ENCODE results near the gene PFDN2.
"Not testable (repeated sequence)": the region's sequence is repeated elsewhere in the genome, so short reads cannot be mapped to it uniquely, and the experiment has no call there.

Gene PFDN2

DNA sequence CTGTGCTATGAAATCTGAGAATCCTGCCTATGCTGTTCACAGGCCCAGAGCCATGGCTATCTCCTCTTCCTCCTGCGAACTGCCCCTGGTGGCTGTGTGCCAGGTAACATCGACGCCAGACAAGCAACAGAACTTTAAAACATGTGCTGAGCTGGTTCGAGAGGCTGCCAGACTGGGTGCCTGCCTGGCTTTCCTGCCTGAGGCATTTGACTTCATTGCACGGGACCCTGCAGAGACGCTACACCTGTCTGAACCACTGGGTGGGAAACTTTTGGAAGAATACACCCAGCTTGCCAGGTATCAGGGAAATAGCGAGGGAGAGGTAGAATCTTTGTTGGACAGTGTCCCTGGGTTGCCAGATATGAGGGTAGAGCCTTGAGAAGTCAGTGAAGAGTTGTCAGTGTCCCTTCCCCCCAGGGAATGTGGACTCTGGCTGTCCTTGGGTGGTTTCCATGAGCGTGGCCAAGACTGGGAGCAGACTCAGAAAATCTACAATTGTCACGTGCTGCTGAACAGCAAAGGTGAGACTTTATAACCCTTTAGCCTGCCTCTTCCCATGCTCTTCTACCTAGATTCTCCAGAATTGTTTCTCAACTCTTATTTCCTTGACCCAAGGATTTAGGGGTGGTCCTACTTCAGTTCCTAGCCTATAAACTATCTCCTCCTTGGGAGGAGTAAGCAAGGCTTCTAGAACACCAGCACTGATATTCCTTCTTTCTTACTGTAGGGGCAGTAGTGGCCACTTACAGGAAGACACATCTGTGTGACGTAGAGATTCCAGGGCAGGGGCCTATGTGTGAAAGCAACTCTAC is 1.5 kb upstream of the PFDN2 start:
- H3K36me3 ChIP-seq (ENCODE audit: control insufficient read depth, insufficient read depth, low read length) = peaks cover 49% of the 10 kb centered on the region
- peak overlapping the region; percentile 92 for H3K9ac ChIP-seq (ENCODE audit: low read length)
- H3K27me3 ChIP-seq (ENCODE audit: control insufficient read depth, insufficient read depth, low read length) = no peaks in the 10 kb centered on the region
- H3K4me1 ChIP-seq (ENCODE audit: control insufficient read depth, insufficient read depth, low read length) = peaks cover 10% of the 10 kb centered on the region
- H3K4me3 ChIP-seq (ENCODE audit: low read depth, low read length) = peak overlapping the region; percentile 99
- H3K27ac ChIP-seq (ENCODE audit: low read depth, low read length) = no peak overlapping the region
- H3K9me3 ChIP-seq (ENCODE audit: control insufficient read depth, insufficient read depth, low read depth, low read length) = no peaks in the 10 kb centered on the region

DNA sequence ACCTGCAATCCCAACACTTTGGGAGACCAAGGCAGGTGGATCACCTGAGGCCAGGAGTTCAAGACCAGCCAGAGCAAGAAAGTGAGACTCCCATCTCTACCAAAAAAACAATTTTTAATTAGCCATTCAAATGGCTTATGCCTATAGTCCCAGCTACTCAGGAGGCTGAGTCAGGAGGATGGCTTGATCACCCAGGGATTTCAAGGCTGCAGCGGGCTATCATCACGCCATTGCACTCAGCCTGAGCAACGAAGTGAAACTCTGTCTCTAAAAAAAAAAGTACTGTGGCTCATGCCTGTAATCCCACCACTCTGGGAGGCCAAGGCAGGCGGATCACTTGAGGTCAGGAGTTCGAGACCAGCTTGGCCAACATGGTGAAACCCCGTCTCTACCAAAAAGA is 1.9 kb downstream of the PFDN2 start:
- H3K27me3 ChIP-seq (ENCODE audit: control insufficient read depth, insufficient read depth, low read length); H3K27ac ChIP-seq (ENCODE audit: low read depth, low read length); H3K9ac ChIP-seq (ENCODE audit: low read length); H3K4me3 ChIP-seq (ENCODE audit: low read depth, low read length); H3K9me3 ChIP-seq (ENCODE audit: control insufficient read depth, insufficient read depth, low read depth, low read length): not testable (repeated sequence)
- H3K36me3 ChIP-seq (ENCODE audit: control insufficient read depth, insufficient read depth, low read length) = peaks cover 21% of the 10 kb centered on the region
- H3K4me1 ChIP-seq (ENCODE audit: control insufficient read depth, insufficient read depth, low read length) = peaks cover 10% of the 10 kb centered on the region

DNA sequence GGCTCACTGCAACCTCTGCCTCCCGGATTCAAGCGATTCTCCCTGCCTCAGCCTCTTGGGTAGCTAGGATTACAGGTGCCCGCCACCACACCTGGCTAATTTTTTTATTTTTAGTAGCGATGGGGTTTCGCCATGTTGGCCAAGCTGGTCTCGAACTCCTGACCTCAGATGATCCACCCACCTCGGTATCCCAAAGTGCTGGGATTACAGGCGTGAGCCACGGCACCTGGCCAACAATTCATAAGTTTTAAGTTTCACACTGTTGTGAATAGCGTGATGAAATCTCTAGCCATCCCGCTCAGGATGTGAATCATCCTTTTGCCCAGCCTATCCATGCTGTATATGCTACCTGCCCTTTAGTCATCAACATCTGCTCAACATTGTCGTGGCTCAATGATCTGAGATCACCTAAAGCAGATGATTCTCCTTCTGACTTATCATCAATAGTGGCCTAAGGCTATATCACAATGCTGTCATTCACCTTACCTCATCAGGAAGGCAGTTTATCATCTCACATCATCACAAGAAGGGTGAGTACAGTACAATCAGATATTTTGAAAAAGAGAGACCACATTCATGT is 2.6 kb downstream of the PFDN2 start:
- Histone ChIP-seq H3K9me3 (ENCODE audit: control insufficient read depth, insufficient read depth, low read depth, low read length) (no peaks in the 10 kb centered on the region), H3K27me3 (ENCODE audit: control insufficient read depth, insufficient read depth, low read length) (no peaks in the 10 kb centered on the region), H3K36me3 (ENCODE audit: control insufficient read depth, insufficient read depth, low read length) (peaks cover 14% of the 10 kb centered on the region), H3K27ac (ENCODE audit: low read depth, low read length) (no peak overlapping the region), H3K9ac (ENCODE audit: low read length) (no peak overlapping the region), H3K4me3 (ENCODE audit: low read depth, low read length) (no peak overlapping the region), H3K4me1 (ENCODE audit: control insufficient read depth, insufficient read depth, low read length) (peaks cover 10% of the 10 kb centered on the region)

DNA sequence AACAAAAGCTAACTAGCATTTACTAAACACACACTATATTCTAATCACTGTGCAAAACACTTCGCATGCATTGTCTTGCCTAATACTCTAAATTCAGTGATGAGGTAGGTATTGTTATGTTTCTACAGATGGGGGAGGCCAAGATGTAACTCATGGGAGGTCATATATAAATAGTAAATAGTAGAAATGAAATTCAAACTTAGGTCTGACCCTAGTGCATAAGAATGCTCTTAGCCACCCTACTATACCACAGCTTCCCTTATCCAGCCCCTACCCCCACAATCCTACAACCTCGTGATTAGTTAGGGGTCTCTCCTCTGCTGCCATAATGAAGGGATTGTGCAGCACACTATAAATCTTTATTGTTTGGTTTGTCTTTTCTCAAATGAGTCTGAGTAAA is 3.3 kb downstream of the PFDN2 start:
- H3K27ac ChIP-seq (ENCODE audit: low read depth, low read length) = no peak overlapping the region
- peaks cover 10% of the 10 kb centered on the region for H3K4me1 ChIP-seq (ENCODE audit: control insufficient read depth, insufficient read depth, low read length)
- H3K36me3 ChIP-seq (ENCODE audit: control insufficient read depth, insufficient read depth, low read length) = peaks cover 10% of the 10 kb centered on the region; the same call in 1 of the 2 replicates
- H3K9ac ChIP-seq (ENCODE audit: low read length) = no peak overlapping the region
- no peaks in the 10 kb centered on the region for H3K9me3 ChIP-seq (ENCODE audit: control insufficient read depth, insufficient read depth, low read depth, low read length)
- no peaks in the 10 kb centered on the region for H3K27me3 ChIP-seq (ENCODE audit: control insufficient read depth, insufficient read depth, low read length)
- no peak overlapping the region for H3K4me3 ChIP-seq (ENCODE audit: low read depth, low read length)

DNA sequence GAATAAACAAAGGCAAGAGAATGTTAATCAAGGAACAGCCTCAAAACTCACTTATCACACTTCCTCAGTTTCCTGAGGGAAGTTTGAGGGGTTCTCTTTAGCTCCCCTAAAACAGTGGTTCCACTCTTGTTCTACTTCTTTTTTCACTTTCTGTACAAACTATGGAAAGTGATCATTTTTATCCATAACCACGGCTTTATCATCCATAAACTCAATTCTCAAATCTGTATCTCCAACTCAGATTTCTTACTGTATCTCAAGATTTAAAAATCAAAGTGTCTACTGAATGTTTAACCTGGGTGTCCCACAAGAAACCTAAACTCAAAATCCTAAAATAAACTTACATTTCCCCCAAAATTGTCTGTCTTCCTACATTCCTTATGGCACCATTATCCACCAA is 3.9 kb downstream of the PFDN2 start:
- Histone ChIP-seq H3K4me3 (ENCODE audit: low read depth, low read length) (no peak overlapping the region), H3K9me3 (ENCODE audit: control insufficient read depth, insufficient read depth, low read depth, low read length) (no peaks in the 10 kb centered on the region), H3K4me1 (ENCODE audit: control insufficient read depth, insufficient read depth, low read length) (peaks cover 4% of the 10 kb centered on the region), H3K9ac (ENCODE audit: low read length) (no peak overlapping the region), H3K36me3 (ENCODE audit: control insufficient read depth, insufficient read depth, low read length) (peaks cover 15% of the 10 kb centered on the region; the same call in 1 of the 2 replicates), H3K27me3 (ENCODE audit: control insufficient read depth, insufficient read depth, low read length) (no peaks in the 10 kb centered on the region), H3K27ac (ENCODE audit: low read depth, low read length) (0 out of 2 replicates have a peak overlapping the region, but pooled peaks have one; percentile 32)

DNA sequence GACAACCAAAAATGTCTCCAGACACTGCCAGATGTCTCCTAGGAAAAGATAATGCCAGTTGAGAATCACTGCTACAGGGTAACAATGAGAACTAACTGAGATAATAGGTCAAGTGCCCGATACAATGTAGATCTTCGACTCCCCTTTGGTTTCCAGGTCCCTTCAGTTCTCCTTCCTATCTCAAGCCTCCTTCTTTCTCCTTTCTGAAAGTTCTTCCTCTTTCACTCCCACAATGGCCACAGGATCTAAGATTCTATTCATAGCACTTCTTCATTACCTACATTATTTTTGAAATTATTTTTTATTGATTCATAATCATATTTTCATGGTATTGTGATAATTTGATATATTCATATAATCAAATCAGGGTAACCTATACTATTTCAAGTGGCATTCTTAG is 6.3 kb downstream of the PFDN2 start:
- H3K27me3 ChIP-seq (ENCODE audit: control insufficient read depth, insufficient read depth, low read length) = no peaks in the 10 kb centered on the region
- H3K9me3 ChIP-seq (ENCODE audit: control insufficient read depth, insufficient read depth, low read depth, low read length) = no peaks in the 10 kb centered on the region
- no peak overlapping the region for H3K4me3 ChIP-seq (ENCODE audit: low read depth, low read length)
- no peak overlapping the region for H3K27ac ChIP-seq (ENCODE audit: low read depth, low read length)
- no peaks in the 10 kb centered on the region for H3K4me1 ChIP-seq (ENCODE audit: control insufficient read depth, insufficient read depth, low read length)
- no peak overlapping the region for H3K9ac ChIP-seq (ENCODE audit: low read length)
- peaks cover 15% of the 10 kb centered on the region; the same call in 1 of the 2 replicates for H3K36me3 ChIP-seq (ENCODE audit: control insufficient read depth, insufficient read depth, low read length)

DNA sequence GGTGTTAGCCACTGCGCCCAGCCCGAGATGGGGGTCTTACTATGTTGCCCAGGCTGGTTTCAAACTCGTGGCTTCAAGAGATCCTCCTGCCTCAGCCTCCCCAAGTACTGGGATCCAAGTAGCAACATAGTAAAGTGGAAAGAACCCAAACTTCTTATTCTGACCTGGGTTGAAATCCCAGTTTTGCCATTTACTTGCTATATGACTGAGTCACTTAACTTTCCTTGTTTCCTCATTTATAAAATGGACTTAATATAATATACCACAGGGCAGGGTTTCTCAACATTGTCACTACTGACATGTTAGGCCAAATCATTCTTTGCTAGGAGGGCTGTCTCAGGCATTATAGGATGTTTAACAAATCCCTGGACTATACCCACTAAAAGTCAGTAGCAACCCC is 6.7 kb downstream of the PFDN2 start:
- H3K9ac ChIP-seq (ENCODE audit: low read length) = no peak overlapping the region
- H3K27me3 ChIP-seq (ENCODE audit: control insufficient read depth, insufficient read depth, low read length) = no peaks in the 10 kb centered on the region
- no peak overlapping the region for H3K4me3 ChIP-seq (ENCODE audit: low read depth, low read length)
- H3K9me3 ChIP-seq (ENCODE audit: control insufficient read depth, insufficient read depth, low read depth, low read length) = no peaks in the 10 kb centered on the region
- H3K27ac ChIP-seq (ENCODE audit: low read depth, low read length) = no peak overlapping the region
- H3K36me3 ChIP-seq (ENCODE audit: control insufficient read depth, insufficient read depth, low read length) = peaks cover 15% of the 10 kb centered on the region; the same call in 1 of the 2 replicates
- H3K4me1 ChIP-seq (ENCODE audit: control insufficient read depth, insufficient read depth, low read length) = no peaks in the 10 kb centered on the region

DNA sequence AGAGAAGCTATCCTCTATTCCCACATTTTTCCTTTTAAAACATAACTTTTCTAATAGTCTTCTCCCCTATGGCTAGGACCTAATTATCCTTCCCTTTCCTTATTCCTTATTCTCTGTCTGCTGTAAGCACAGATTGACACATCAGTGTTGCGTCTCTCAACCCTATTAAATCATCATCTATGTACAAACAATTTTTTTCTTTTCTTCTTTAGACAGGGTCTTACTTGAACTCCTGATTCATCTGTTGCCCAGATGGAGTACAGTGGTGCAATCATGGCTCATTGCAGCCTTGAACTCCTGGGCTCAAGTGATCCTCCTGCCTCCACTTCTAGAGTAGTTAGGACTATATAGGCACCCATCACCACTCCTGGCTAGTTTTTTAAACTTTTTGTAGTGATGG is 11.4 kb downstream of the PFDN2 start:
- Histone ChIP-seq H3K36me3 (ENCODE audit: control insufficient read depth, insufficient read depth, low read length) (peaks cover 17% of the 10 kb centered on the region), H3K27ac (ENCODE audit: low read depth, low read length) (no peak overlapping the region), H3K9ac (ENCODE audit: low read length) (no peak overlapping the region), H3K4me1 (ENCODE audit: control insufficient read depth, insufficient read depth, low read length) (no peaks in the 10 kb centered on the region), H3K27me3 (ENCODE audit: control insufficient read depth, insufficient read depth, low read length) (no peaks in the 10 kb centered on the region), H3K9me3 (ENCODE audit: control insufficient read depth, insufficient read depth, low read depth, low read length) (no peaks in the 10 kb centered on the region), H3K4me3 (ENCODE audit: low read depth, low read length) (no peak overlapping the region)

DNA sequence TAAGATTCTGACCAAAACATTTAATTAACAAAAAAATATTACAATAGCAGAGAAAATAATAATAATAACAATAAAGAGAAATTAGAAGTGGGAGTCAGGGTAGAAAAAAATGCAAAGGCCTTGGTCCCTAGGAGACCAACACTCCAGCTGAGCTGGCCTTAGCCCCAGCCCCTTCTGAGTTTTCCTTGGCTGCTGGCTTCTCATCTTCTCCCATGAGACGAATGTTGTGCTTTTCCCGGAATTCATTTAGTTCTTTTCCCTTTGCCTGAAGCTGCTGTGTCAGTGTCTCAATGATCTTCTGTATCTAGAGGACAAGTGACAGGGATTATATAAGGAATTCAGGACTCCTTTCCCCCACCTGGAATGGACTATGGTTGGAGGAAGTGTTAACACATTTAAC is 17.3 kb downstream of the PFDN2 start:
- H3K4me3 ChIP-seq (ENCODE audit: low read depth, low read length) = no peak overlapping the region
- no peak overlapping the region for H3K27ac ChIP-seq (ENCODE audit: low read depth, low read length)
- no peaks in the 10 kb centered on the region; the same call in 1 of the 2 replicates for H3K4me1 ChIP-seq (ENCODE audit: control insufficient read depth, insufficient read depth, low read length)
- H3K27me3 ChIP-seq (ENCODE audit: control insufficient read depth, insufficient read depth, low read length) = no peaks in the 10 kb centered on the region
- no peaks in the 10 kb centered on the region for H3K9me3 ChIP-seq (ENCODE audit: control insufficient read depth, insufficient read depth, low read depth, low read length)
- peaks cover 26% of the 10 kb centered on the region for H3K36me3 ChIP-seq (ENCODE audit: control insufficient read depth, insufficient read depth, low read length)
- no peak overlapping the region for H3K9ac ChIP-seq (ENCODE audit: low read length)

DNA sequence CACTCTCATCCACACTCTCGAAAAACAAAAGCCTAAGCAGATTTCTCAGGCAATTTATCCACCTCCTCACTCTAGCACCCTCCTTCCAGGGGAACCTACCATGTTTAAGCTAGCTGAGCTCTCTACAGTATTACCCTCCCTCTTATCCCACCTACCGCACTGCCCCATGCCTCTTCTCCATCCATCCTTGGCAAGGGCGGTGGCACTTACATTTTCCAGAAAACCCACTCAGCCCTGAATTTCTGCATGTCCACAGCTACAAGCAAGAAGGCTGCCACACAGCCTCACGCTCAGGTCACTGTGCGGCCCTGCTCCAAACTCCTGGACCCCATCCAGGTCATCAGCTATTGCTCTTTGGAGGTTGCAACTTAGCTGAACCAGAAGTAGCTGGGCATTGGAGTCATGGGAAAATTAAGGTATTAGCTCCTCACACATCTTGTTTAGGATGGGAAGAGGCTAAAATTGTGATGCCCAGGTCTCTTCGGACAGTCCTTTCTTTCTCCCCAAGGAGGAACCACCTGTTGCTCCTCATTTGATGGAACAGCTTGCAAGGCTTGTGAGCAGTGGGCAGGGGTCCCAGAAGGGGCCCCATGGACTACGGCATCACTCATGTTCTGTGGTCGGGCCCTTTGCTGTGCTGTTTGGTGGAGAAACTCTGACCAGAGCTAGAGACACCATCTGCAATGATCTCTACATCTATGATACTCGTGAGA is 18.6 kb downstream of the PFDN2 start:
- H3K4me1 ChIP-seq (ENCODE audit: control insufficient read depth, insufficient read depth, low read length) = no peaks in the 10 kb centered on the region; the same call in 1 of the 2 replicates
- no peak overlapping the region for H3K9ac ChIP-seq (ENCODE audit: low read length)
- no peak overlapping the region for H3K27ac ChIP-seq (ENCODE audit: low read depth, low read length)

More for the DNA sequence above, 18.6 kb downstream of the PFDN2 start:
- no peaks in the 10 kb centered on the region for H3K9me3 ChIP-seq (ENCODE audit: control insufficient read depth, insufficient read depth, low read depth, low read length)
- no peaks in the 10 kb centered on the region for H3K27me3 ChIP-seq (ENCODE audit: control insufficient read depth, insufficient read depth, low read length)
- peaks cover 26% of the 10 kb centered on the region for H3K36me3 ChIP-seq (ENCODE audit: control insufficient read depth, insufficient read depth, low read length)
- H3K4me3 ChIP-seq (ENCODE audit: low read depth, low read length) = peak overlapping the region; percentile 71
